ENCODE results near the gene SPRY1. TPM values are rescaled to one million over a fixed set of nuclear protein-coding genes. Genes with fewer than 3 reads are reported as not detected.
A peak's percentile ranks its signal among the peaks of the same experiment; 100 is the strongest.

Gene SPRY1
- total and polyA plus RNA-seq, 9 of the 15 experiments (the other 6 are each of a cell fraction or from before 2014, with no cell fraction given) = 0.18 to 1.9 (median 0.45) TPM; not detected in 1

DNA sequence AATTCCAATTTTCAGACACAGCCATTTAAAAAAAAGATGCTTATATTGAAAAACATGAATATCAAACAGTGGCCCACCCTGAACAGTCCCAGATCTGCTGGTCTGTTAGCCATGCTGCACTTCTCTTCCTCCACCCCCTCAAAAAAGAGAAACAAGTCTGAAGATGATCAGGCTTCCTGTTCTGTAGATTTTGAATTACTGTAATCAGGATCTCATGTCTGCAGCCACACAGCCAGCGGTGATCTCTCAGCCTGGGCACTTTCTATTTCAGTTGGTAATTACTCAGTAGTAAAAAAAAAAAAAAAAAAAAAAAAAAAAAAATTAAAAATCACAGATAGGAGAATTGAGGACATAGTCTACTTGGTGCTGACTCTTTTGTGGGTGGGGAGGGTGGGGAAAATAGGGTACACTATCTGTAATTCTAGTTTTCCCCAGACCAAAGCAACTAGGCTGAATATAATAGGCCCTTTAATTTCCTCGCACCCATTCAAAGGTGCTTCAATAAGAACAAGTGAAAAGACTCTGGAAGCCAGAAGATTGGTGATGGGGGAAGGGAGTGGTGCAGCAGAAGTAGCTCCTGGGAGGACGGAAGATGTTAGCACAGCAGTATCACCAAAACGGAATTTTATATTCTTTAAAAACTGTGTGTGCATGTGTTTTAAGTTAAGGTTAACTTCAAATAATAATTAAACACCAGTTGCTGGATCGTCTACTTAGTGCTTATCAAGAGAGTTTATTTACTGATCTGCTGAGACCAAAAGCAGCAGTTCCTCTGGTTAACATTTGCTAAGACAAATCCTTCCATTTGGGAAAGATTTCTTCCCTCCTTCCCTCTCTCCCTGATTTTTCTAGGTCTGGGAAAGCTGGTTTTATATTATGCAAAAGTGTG lies 47.0 kb downstream of the SPRY1 start:
- FAIRE-seq (no peak), DNase-seq (ENCODE audit: extremely low read depth in 1 of 4, low spot score in 3 of 4) (no peak), ATAC-seq (peak; percentile 41)
- Histone ChIP-seq H3K4me1 (replicated peaks in 1 of 2; ENCODE audit: control insufficient read depth in 2 of 2, insufficient read depth in 2 of 2, low read length in 2 of 2) (peaks cover 0 to 8% of the 10 kb centered on the region in 2 experiments; a peak in 4 of 5 replicates), H3K9ac (ENCODE audit: insufficient read depth in 1 of 2, low read depth in 2 of 2, low read length in 2 of 2) (no peak overlapping the region; a peak in 2 of 4 replicates), H4K20me1 (replicated peaks; ENCODE audit: control insufficient read depth, insufficient read depth, low read length) (no peaks in the 10 kb centered on the region), H3K9me3 (replicated peaks; ENCODE audit: control insufficient read depth, insufficient read depth, low read depth, low read length) (no peaks in the 10 kb centered on the region), H3K79me2 (ENCODE audit: control insufficient read depth, insufficient read depth, low read length) (no peaks in the 10 kb centered on the region), H3K9me1 (ENCODE audit: control insufficient read depth, insufficient read depth, low read length) (no peaks in the 10 kb centered on the region), H3K4me2 (ENCODE audit: insufficient read depth, low read length) (peak overlapping the region; percentile 29), H3K27me3 (ENCODE audit: control insufficient read depth in 2 of 2, insufficient read depth in 2 of 2, low read length in 2 of 2) (no peaks in the 10 kb centered on the region), H3K4me3 (no peak overlapping the region), H3K36me3 (ENCODE audit: control insufficient read depth, insufficient read depth, low read length) (no peaks in the 10 kb centered on the region), H3K27ac (ENCODE audit: extremely low read depth, low read depth, low read length) (peak overlapping the region; percentile 54), H2AFZ (ENCODE audit: low read depth, low read length) (peak overlapping the region; percentile 86)
- no TSS peak for BruUV-seq (replicated peaks)
- intact Hi-C loops (cut with micrococcal nuclease) (loop anchor here (5.0 kb wide), 1 partner anchor 46 kb away; the partner anchor contains the start of gene SPRY1), in situ Hi-C loops (cut with MboI) (no loop called here)
- 31% methylated on average over 4 of the region's 5 CpGs for WGBS (ENCODE audit: insufficient coverage, low coverage, missing lambda C conversion rate)
- TF ChIP-seq, protein P1, sequence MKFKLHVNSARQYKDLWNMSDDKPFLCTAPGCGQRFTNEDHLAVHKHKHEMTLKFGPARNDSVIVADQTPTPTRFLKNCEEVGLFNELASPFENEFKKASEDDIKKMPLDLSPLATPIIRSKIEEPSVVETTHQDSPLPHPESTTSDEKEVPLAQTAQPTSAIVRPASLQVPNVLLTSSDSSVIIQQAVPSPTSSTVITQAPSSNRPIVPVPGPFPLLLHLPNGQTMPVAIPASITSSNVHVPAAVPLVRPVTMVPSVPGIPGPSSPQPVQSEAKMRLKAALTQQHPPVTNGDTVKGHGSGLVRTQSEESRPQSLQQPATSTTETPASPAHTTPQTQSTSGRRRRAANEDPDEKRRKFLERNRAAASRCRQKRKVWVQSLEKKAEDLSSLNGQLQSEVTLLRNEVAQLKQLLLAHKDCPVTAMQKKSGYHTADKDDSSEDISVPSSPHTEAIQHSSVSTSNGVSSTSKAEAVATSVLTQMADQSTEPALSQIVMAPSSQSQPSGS (CRISPR knock-in tag; IDR thresholded peaks at IDR 0.05) = no peak
- TF ChIP-seq MYBL2 (IDR thresholded peaks at IDR 0.05; ENCODE audit: low read depth) = no peak
- no peak for TF ChIP-seq MYBL2 (CRISPR knock-in tag; IDR thresholded peaks at IDR 0.05; ENCODE audit: borderline replicate concordance)
- no peak for TF ChIP-seq RAD51 (IDR thresholded peaks at IDR 0.05; ENCODE audit: borderline replicate concordance, low read depth)
- TF ChIP-seq MTA3 (IDR thresholded peaks at IDR 0.05; ENCODE audit: borderline replicate concordance) = no peak
- no peak for TF ChIP-seq BRF1 (IDR thresholded peaks at IDR 0.05; ENCODE audit: borderline replicate concordance, extremely low read depth, insufficient read length)
- no peak for TF ChIP-seq ZNF639 (CRISPR knock-in tag; conservative IDR thresholded peaks at IDR 0.05 in 1 of 2, IDR thresholded peaks at IDR 0.05 in 1 of 2)
- no peak for TF ChIP-seq MIER1 (IDR thresholded peaks at IDR 0.05; ENCODE audit: low read depth)
- no peak for TF ChIP-seq TEAD2 (tag; IDR thresholded peaks at IDR 0.05)
- no peak for TF ChIP-seq MCM3 (IDR thresholded peaks at IDR 0.05)
- no peak for TF ChIP-seq PCBP1 (IDR thresholded peaks at IDR 0.05; ENCODE audit: low read depth, low read length, poor library complexity, severe bottlenecking)
- TF ChIP-seq ILK (tag; IDR thresholded peaks at IDR 0.05; ENCODE audit: borderline replicate concordance, low read depth) = no peak
- no peak for TF ChIP-seq MAFF (IDR thresholded peaks at IDR 0.05; ENCODE audit: low read length)
- no peak for TF ChIP-seq ZNF197 (CRISPR knock-in tag; IDR thresholded peaks at IDR 0.05; ENCODE audit: low read depth)
- POLR2A ChIA-PET = no interaction called here
- CTCF ChIA-PET (ENCODE audit: low intra/inter-chr PET ratio) = no interaction called here

All from K562 (cell line).